Left ventricle myocardium inferior (tissue), 1 donor: ENCODE results near the gene P4HA3. TPM values are rescaled to one million over a fixed set of nuclear protein-coding genes. Genes with fewer than 3 reads are reported as not detected.

Experiments used
- DNase-seq: peaks from one replicate; pipeline ENCODE4 v3.0.0-alpha.2; 2020
- H3K27ac ChIP-seq: fragments of 200-600 bp; replicated peaks from 2 replicates; pipeline ENCODE4 v1.8.0; 2021
- H3K27me3 ChIP-seq: fragments of 200-600 bp; 2 replicates; pipeline ENCODE4 v1.8.0; 2021; ENCODE audit warnings: low read depth
- H3K36me3 ChIP-seq: fragments of 200-600 bp; 2 replicates; pipeline ENCODE4 v1.8.0; 2021
- H3K4me1 ChIP-seq: fragments of 200-600 bp; 2 replicates; pipeline ENCODE4 v1.8.0; 2021
- H3K4me3 ChIP-seq: fragments of 200-600 bp; 2 replicates; pipeline ENCODE4 v1.8.0; 2021; ENCODE audit warnings: mild to moderate bottlenecking, moderate library complexity
- H3K9me3 ChIP-seq: fragments of 200-600 bp; replicated peaks from 2 replicates; pipeline ENCODE4 v1.8.0; 2021
- intact Hi-C: fragments of 100-400 bp; cut with micrococcal nuclease; formaldehyde crosslinking; loops from one replicate; pipeline ENCODE4 v1.11.0; 2022
- total RNA-seq: library from RNA; stranded (reverse); fragmentation: NEBNext Ultra II Directional; extraction: Animal tissue kit (Norgen Biotek cat#: 25700); gene quantifications from one replicate; pipeline ENCODE4 v1.2.1, GENCODE V29; 2021
- TF ChIP-seq, protein P1 (sequence below): fragments of 200-600 bp; IDR thresholded peaks from 2 replicates; pipeline ENCODE4 v1.8.0; 2021; ENCODE audit warnings: antibody characterized with exemption, mild to moderate bottlenecking, borderline replicate concordance
- donor health status: DM: no; HTN: yes; CAD: no; lungs with severe emphysema.

Gene P4HA3
- total RNA-seq, 1 donor from 2014 or later = 0.16 TPM

DNA sequence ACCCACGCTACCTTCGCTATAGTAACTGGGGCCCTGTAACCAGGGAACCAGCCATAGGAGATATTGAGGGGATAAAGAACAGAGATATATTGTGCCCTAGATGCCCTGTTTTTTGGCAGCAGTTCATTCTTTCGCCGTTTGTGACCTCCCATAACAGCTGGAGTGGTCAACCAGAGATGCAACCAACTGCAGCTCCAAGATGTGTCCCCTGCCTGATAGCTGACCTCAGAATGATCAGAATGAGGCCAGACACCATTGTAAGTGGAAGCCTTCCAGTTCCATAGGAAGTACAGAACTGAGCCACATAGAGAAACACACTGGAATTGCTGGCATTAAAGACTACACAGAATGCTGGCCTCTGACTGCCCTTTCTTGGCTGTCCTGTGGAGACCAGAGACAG, 39.2 kb downstream of the P4HA3 start:
- TF ChIP-seq, protein P1, sequence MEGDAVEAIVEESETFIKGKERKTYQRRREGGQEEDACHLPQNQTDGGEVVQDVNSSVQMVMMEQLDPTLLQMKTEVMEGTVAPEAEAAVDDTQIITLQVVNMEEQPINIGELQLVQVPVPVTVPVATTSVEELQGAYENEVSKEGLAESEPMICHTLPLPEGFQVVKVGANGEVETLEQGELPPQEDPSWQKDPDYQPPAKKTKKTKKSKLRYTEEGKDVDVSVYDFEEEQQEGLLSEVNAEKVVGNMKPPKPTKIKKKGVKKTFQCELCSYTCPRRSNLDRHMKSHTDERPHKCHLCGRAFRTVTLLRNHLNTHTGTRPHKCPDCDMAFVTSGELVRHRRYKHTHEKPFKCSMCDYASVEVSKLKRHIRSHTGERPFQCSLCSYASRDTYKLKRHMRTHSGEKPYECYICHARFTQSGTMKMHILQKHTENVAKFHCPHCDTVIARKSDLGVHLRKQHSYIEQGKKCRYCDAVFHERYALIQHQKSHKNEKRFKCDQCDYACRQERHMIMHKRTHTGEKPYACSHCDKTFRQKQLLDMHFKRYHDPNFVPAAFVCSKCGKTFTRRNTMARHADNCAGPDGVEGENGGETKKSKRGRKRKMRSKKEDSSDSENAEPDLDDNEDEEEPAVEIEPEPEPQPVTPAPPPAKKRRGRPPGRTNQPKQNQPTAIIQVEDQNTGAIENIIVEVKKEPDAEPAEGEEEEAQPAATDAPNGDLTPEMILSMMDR = no peak
- Histone ChIP-seq H3K4me3 (no peak overlapping the region), H3K36me3 (no peaks in the 10 kb centered on the region), H3K27ac (no peak overlapping the region), H3K9me3 (no peaks in the 10 kb centered on the region), H3K4me1 (no peaks in the 10 kb centered on the region), H3K27me3 (no peaks in the 10 kb centered on the region)
- intact Hi-C loops = no loop called here
- no peak for DNase-seq

DNA sequence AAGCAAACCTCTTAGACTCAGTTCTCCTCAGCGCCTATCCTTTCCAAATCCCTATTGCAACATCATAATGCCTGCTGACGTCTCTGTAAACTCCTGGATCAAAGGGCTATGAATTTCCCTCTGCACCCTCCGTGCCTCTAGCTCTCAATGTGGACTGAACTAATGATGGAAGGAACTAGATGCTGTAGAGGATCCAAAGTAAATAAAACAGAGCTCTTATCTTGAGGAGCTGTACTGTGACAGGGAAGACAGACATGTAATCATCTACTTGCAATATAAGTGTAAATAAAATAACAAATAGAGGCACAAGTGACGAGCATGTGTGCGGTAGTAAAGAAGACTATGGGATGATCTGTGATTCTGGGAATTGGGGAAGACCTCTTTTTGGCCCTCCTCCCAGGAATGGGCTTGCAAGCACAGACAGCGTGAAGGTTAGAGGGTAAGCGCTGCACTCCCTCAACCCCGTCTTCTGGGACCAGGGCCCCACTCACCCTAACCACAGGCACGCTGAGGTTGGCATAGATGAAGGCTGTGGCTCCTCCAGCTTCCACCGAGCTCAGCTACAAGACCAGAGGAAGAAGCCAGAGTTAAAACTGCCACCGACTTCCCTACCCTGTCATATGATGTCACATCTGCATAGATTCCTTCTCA, 42.2 kb downstream of the P4HA3 start:
- no peaks in the 10 kb centered on the region for H3K36me3 ChIP-seq
- no peak overlapping the region for H3K4me3 ChIP-seq
- no peaks in the 10 kb centered on the region for H3K27me3 ChIP-seq
- H3K27ac ChIP-seq = no peak overlapping the region
- intact Hi-C loops = no loop called here
- no peaks in the 10 kb centered on the region for H3K9me3 ChIP-seq
- DNase-seq = no peak
- TF ChIP-seq, protein P1 = no peak
- H3K4me1 ChIP-seq = no peaks in the 10 kb centered on the region

DNA sequence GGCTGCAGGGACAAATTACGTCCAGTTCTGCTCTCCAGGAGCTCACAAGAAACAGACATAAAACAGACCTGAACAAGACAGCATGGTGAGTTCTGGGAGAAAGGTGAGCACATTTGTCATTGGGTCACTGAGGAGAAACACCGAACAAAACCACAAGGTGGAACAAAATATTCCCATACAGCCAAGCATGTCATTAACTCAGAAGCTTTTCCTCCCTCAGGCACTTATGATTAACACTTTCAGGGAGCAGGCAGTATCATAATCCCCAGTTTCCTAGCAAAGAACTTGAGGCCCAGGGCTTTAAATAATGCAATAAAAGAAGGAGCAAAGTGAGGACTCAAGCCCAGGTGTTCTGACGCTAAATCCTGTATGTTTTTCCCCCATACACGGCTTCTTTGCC, 43.0 kb downstream of the P4HA3 start:
- Histone ChIP-seq H3K9me3 (no peaks in the 10 kb centered on the region), H3K4me3 (no peak overlapping the region), H3K36me3 (no peaks in the 10 kb centered on the region), H3K27ac (no peak overlapping the region), H3K27me3 (no peaks in the 10 kb centered on the region), H3K4me1 (no peaks in the 10 kb centered on the region)
- intact Hi-C loops = no loop called here
- DNase-seq = no peak
- TF ChIP-seq, protein P1 = no peak

DNA sequence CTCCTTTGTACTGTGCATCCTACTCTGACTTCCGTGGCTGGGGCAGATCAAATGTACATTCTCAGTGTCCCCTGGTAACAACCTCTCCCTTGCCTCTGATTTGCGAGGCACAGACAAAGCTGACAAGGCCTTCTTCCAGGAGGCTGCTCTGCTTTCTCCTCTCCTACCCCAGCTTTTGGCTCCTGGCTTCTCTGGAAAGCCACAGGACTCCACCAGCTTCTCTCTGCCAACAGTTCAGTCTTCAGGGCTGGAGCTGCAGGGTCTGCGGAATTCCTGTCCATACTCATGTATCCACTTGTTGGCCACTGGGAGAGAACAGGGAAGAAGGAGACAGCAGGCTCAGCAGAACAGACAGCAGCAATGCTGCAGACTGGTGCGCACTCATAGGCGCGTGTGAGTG, 44.4 kb downstream of the P4HA3 start:
- TF ChIP-seq, protein P1 = no peak
- Histone ChIP-seq H3K9me3 (no peaks in the 10 kb centered on the region), H3K36me3 (no peaks in the 10 kb centered on the region), H3K4me3 (no peak overlapping the region), H3K4me1 (no peaks in the 10 kb centered on the region), H3K27ac (no peak overlapping the region), H3K27me3 (no peaks in the 10 kb centered on the region)
- no peak for DNase-seq
- intact Hi-C loops = no loop called here

DNA sequence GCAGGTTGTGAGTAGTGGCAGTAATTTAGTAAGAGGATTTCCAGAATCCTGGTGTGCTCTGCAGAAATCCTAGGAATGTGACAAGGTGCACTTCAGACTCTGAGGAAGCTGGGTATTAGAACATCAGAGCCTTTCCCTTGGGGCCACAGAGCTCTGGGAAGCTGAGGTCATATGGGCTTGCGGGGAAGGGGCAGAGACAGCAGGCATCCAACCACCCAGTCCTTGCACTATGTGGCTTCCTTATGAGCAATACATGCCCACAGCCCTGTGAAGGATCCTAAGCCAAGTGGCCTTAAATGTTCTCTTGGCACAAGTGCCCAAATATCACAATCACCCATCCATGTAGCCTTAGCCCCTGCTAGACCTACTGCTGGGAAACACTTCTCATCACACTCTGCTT, 46.2 kb downstream of the P4HA3 start:
- no peak overlapping the region for H3K27ac ChIP-seq
- intact Hi-C loops = no loop called here
- no peaks in the 10 kb centered on the region for H3K27me3 ChIP-seq
- no peak for DNase-seq
- TF ChIP-seq, protein P1 = no peak
- no peaks in the 10 kb centered on the region for H3K36me3 ChIP-seq
- H3K4me1 ChIP-seq = no peaks in the 10 kb centered on the region
- H3K4me3 ChIP-seq = no peak overlapping the region
- peaks cover 11% of the 10 kb centered on the region for H3K9me3 ChIP-seq
